Esophagus squamous epithelium (tissue), 5 donors: ENCODE measurements around the gene PLA2G4B. TPM values are rescaled to one million over a fixed set of nuclear protein-coding genes. Genes with fewer than 3 reads are reported as not detected.

Experiments
- DNase-seq: peaks from one replicate; lab custom pipeline; 2025; lab: John Stamatoyannopoulos, UW
- H3K27ac ChIP-seq, 4 donors: fragments of 200-600 bp; sonication (generic); one replicate each; pipeline ENCODE4 v1.5.1; 2016 to 2019; ENCODE audit warnings: mild to moderate bottlenecking in 1 of 4
- H3K27me3 ChIP-seq, 4 donors: fragments of 200-600 bp; sonication (generic); 1 replicate in 3 of 4; 2 replicates in 1 of 4; pipeline versions ENCODE4 v1.5.1 to v1.6.0; 2017 to 2021; ENCODE audit warnings: antibody characterized with exemption in 1 of 4
- H3K36me3 ChIP-seq, 3 donors: fragments of 200-600 bp; sonication (generic); one replicate each; pipeline ENCODE4 v1.5.1; 2016 to 2019
- H3K4me1 ChIP-seq, 3 donors: fragments of 200-600 bp; sonication (generic); one replicate each; pipeline ENCODE4 v1.5.1; 2017 to 2019
- H3K4me3 ChIP-seq, 4 donors: fragments of 200-600 bp; sonication (generic); 1 replicate in 3 of 4; 2 replicates in 1 of 4; pipeline ENCODE4 v1.5.1; 2016 to 2019; ENCODE audit warnings: mild to moderate bottlenecking in 2 of 4, moderate library complexity in 1 of 4
- H3K9me3 ChIP-seq, 3 donors: fragments of 200-600 bp; sonication (generic); one replicate each; pipeline ENCODE4 v1.5.1; 2016 to 2019
- CTCF ChIP-seq, 6 experiments: fragments of 450-650 bp in 4 of 6; fragments of 200-600 bp in 2 of 6; sonication (generic) in 2 of 6; IDR thresholded peaks; one replicate each; pipeline ENCODE4 v1.5.1; 2016 to 2019; ENCODE audit warnings: antibody characterized with exemption in 6 of 6, mild to moderate bottlenecking in 4 of 6, moderate library complexity in 4 of 6
- POLR2A ChIP-seq, 4 donors: fragments of 450-650 bp; IDR thresholded peaks; one replicate each; pipeline ENCODE4 v1.6.1; 2017; ENCODE audit warnings: antibody characterized with exemption in 4 of 4, mild to moderate bottlenecking in 4 of 4, moderate library complexity in 3 of 4
- WGBS, 2 donors: methylation state at CpG; one replicate each; pipeline ENCODE4 v1.1.5; 2018; 5-methylcytosine and 5-hydroxymethylcytosine counted together
- intact Hi-C: fragments of 100-400 bp; cut with DNase I; formaldehyde crosslinking; loops from one replicate; pipeline ENCODE4 v1.15.0; 2022
- total RNA-seq, 4 donors: library from RNA; depleted of rRNA; stranded (reverse); fragments of >200 nt; gene quantifications; one replicate each; pipeline ENCODE4 v1.1.0, GENCODE V29; 2016
- donor health status: DM: yes; HTN: yes; CAD: no.

The PLA2G4B gene
- total RNA-seq, 4 donors from 2014 or later = 26.5 to 58.9 (median 39.7) TPM

GRCh38 chr15:41801850-41802455 is 36.7 kb upstream of the PLA2G4B start:
- Histone ChIP-seq H3K4me3 (no peak overlapping the region), H3K27ac (peak overlapping the region; percentile 41 to 88 (median 83)), H3K36me3 (peaks cover 0 to 34% (median 5%) of the 10 kb centered on the region in 3 donors), H3K9me3 (no peaks in the 10 kb centered on the region), H3K27me3 (no peaks in the 10 kb centered on the region), H3K4me1 (peaks cover 34 to 93% (median 65%) of the 10 kb centered on the region in 3 donors)
- no peak for DNase-seq
- 34 to 65% methylated on average over 3 of the region's 3 CpGs for WGBS, 2 donors
- intact Hi-C loops = no loop called here
- TF ChIP-seq POLR2A (IDR thresholded peaks at IDR 0.05) = no peak
- TF ChIP-seq CTCF (IDR thresholded peaks at IDR 0.05) = no peak

DNA sequence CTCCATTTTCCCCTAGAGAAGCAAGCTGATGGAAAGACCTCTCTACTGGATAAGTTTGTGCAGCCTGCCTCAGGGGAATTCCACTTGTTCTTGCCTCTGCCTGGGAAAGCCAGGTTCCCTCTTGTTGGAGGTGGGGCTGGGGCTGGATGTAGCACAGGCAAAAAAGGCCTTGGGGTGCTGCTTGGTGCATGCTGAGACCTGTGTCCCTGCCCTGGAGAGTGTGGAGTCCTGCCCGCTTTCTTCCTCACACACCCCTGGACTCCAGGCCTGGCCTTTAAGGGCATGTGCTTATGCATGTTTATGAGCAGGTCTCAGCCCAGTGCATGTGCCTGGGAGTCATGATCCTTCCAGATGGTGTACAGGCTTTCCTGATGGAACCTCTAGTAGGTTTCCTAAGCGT is 34.3 kb upstream of the PLA2G4B start:
- 21 to 37% methylated on average over 2 of the region's 2 CpGs for WGBS, 2 donors
- Histone ChIP-seq H3K27me3 (no peaks in the 10 kb centered on the region), H3K36me3 (peaks cover 0 to 31% (median 5%) of the 10 kb centered on the region in 3 donors), H3K27ac (peak overlapping the region; percentile 81 to 88 (median 87)), H3K4me1 (peaks cover 29 to 84% (median 52%) of the 10 kb centered on the region in 3 donors), H3K9me3 (no peaks in the 10 kb centered on the region), H3K4me3 (no peak overlapping the region)
- DNase-seq = peak; percentile 10
- TF ChIP-seq POLR2A (IDR thresholded peaks at IDR 0.05) (no peak), CTCF (IDR thresholded peaks at IDR 0.05) (no peak)
- intact Hi-C loops = no loop called here

DNA sequence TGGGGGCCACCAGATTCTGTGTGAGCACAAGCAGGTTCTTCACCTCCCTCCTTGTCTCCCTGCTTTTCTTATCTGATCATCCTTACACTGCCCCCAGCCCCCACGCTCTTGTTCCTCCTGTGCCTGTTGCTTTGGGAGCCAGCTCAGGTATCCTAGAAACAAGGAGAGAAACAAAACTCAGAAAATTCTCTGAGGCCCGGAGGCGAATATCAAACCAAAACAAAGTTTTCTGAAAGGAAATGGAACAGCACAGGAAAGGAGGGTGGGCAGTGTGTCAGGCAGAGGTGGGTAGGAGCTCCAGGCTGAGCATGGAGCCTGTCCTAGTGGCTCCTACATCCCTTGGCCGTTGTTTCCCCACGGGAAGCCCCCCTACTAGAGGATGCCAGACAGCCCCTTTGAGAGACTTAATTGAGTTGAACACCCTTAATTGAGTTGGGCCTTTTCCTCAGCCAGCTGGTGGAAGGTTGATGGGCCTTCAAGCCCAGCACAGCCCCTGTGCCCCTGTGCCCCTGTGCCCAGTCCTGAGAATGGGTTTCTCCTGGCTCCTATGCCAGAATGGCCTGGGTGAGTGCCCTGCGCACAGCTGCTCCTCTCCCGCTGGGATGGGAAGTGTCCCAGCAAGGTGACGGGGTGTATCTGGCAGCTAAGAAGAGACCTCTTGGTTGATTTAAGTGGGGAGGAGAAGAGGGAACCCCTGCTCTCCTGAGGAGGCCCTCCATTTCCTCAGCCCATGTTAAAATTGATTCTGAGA is 33.6 kb upstream of the PLA2G4B start:
- Histone ChIP-seq H3K27me3 (no peaks in the 10 kb centered on the region), H3K4me1 (peaks cover 29 to 87% (median 57%) of the 10 kb centered on the region in 3 donors), H3K4me3 (no peak overlapping the region), H3K36me3 (peaks cover 0 to 24% (median 5%) of the 10 kb centered on the region in 3 donors), H3K9me3 (no peaks in the 10 kb centered on the region), H3K27ac (peak overlapping the region; percentile 81 to 88 (median 87))
- intact Hi-C loops = no loop called here
- no peak for DNase-seq
- TF ChIP-seq POLR2A (IDR thresholded peaks at IDR 0.05) (no peak), CTCF (IDR thresholded peaks at IDR 0.05) (no peak)
- 12 to 33% methylated on average over 4 to 5 of the region's 8 CpGs for WGBS, 2 donors

- no peak overlapping the region for H3K4me3 ChIP-seq
- no peaks in the 10 kb centered on the region for H3K9me3 ChIP-seq
- peak overlapping the region; percentile 81 to 88 (median 87) for H3K27ac ChIP-seq
- DNase-seq = no peak
- 45 to 57% methylated on average over 2 to 3 of the region's 3 CpGs for WGBS, 2 donors
- peaks cover 0 to 19% (median 2%) of the 10 kb centered on the region in 3 donors for H3K36me3 ChIP-seq
- intact Hi-C loops = no loop called here
- TF ChIP-seq CTCF (IDR thresholded peaks at IDR 0.05) = no peak
- H3K4me1 ChIP-seq = peaks cover 29 to 89% (median 57%) of the 10 kb centered on the region in 3 donors
- no peaks in the 10 kb centered on the region for H3K27me3 ChIP-seq
These were observed 32.9 kb upstream of the PLA2G4B start for GRCh38 chr15:41805711-41806110.
